Measurements from ENCODE around the gene NKAIN2.

Gene NKAIN2

GRCh38 chr6:123829302-123829953 is 25.8 kb downstream of the NKAIN2 start:
- ChIA-PET CTCF (interaction anchor here (0.7 to 1.4 kb wide), 3 partner anchors 11 to 916 kb away, joined by 3 to 5 read pairs (median 4); no protein-coding TSS in a partner anchor), POLR2A (no interaction called here)
- TF ChIP-seq ZNF549 (tag by site-specific recombination; IDR thresholded peaks at IDR 0.05): no peak
- TF ChIP-seq PRDM10 (tag by site-specific recombination; IDR thresholded peaks at IDR 0.05): peak; percentile 44
- peak; percentile 27; the same call in 1 of the 2 replicates for TF ChIP-seq ZBTB20 (tag by site-specific recombination; IDR thresholded peaks at IDR 0.05)
- no peak for TF ChIP-seq ZSCAN23 (tag by site-specific recombination; IDR thresholded peaks at IDR 0.05)
- TF ChIP-seq ZNF175 (tag by site-specific recombination; IDR thresholded peaks at IDR 0.05): no peak
- TF ChIP-seq ZNF16 (tag by site-specific recombination; IDR thresholded peaks at IDR 0.05; ENCODE audit: low read depth): no peak
- no peak for TF ChIP-seq HOXD13 (CRISPR knock-in tag; IDR thresholded peaks at IDR 0.05; ENCODE audit: borderline replicate concordance)
- TF ChIP-seq ZBTB21 (tag by site-specific recombination; IDR thresholded peaks at IDR 0.05): no peak
- no peak for TF ChIP-seq KLF17 (tag by site-specific recombination; IDR thresholded peaks at IDR 0.05)
- H3K36me3 ChIP-seq (ENCODE audit: control insufficient read depth in 2 of 2, insufficient read depth in 1 of 2, low read length in 2 of 2): no peaks in the 10 kb centered on the region
- no peak overlapping the region for H3K4me3 ChIP-seq (ENCODE audit: low read depth, low read length)
- peaks cover 15% of the 10 kb centered on the region; the same call in 1 of the 2 replicates for H3K4me1 ChIP-seq (ENCODE audit: control insufficient read depth, insufficient read depth, low read length)
- no peaks in the 10 kb centered on the region for H3K9me3 ChIP-seq (ENCODE audit: control insufficient read depth, insufficient read depth, low read depth, low read length)
- H3K27ac ChIP-seq (ENCODE audit: extremely low read depth, low read depth, low read length): no peak overlapping the region

- no peak overlapping the region for H3K4me3 ChIP-seq (ENCODE audit: low read depth, low read length)
- ChIA-PET CTCF (interaction anchor here (1.4 kb wide), 1 partner anchor 11 kb away, joined by 4 read pairs; no protein-coding TSS in a partner anchor), POLR2A (no interaction called here)
- TF ChIP-seq WT1 (tag by site-specific recombination; IDR thresholded peaks at IDR 0.05) (peak; percentile 98), SCRT2 (tag by site-specific recombination; IDR thresholded peaks at IDR 0.05) (peak; percentile 78), OSR2 (tag by site-specific recombination; IDR thresholded peaks at IDR 0.05) (peak; percentile 91), ZNF580 (tag by site-specific recombination; IDR thresholded peaks at IDR 0.05) (0 out of 2 replicates have a peak, but pooled peaks have one; percentile 24), TCF7L2 (IDR thresholded peaks at IDR 0.05; ENCODE audit: borderline replicate concordance, low read depth, low read length) (peak; percentile 97), FEZF1 (tag by site-specific recombination; IDR thresholded peaks at IDR 0.05) (peak; percentile 97), ZNF843 (tag by site-specific recombination; IDR thresholded peaks at IDR 0.05) (peak; percentile 70), ZNF433 (tag by site-specific recombination; IDR thresholded peaks at IDR 0.05; ENCODE audit: low read depth) (no peak), TRIM28 (IDR thresholded peaks at IDR 0.05; ENCODE audit: borderline replicate concordance, low read length) (peak; percentile 91), ZXDB (tag by site-specific recombination; IDR thresholded peaks at IDR 0.05) (0 out of 2 replicates have a peak, but pooled peaks have one; percentile 35), HIC1 (tag by site-specific recombination; IDR thresholded peaks at IDR 0.05) (no peak; the same call in 1 of the 2 replicates), ZBTB44 (tag by site-specific recombination; IDR thresholded peaks at IDR 0.05) (peak; percentile 89), MZF1 (tag by site-specific recombination; IDR thresholded peaks at IDR 0.05; ENCODE audit: borderline replicate concordance) (peak; percentile 88; the same call in 1 of the 2 replicates), ZNF121 (tag by site-specific recombination; IDR thresholded peaks at IDR 0.05) (no peak), ZBTB20 (tag by site-specific recombination; IDR thresholded peaks at IDR 0.05) (no peak), PRDM1 (tag by site-specific recombination; IDR thresholded peaks at IDR 0.05) (peak; percentile 61)
These were observed 26.5 kb downstream of the NKAIN2 start for GRCh38 chr6:123830120-123830519.

More at GRCh38 chr6:123830120-123830519, 26.5 kb downstream of the NKAIN2 start:
- H3K27ac ChIP-seq (ENCODE audit: extremely low read depth, low read depth, low read length): no peak overlapping the region
- no peaks in the 10 kb centered on the region for H3K9me3 ChIP-seq (ENCODE audit: control insufficient read depth, insufficient read depth, low read depth, low read length)
- peaks cover 15% of the 10 kb centered on the region; the same call in 1 of the 2 replicates for H3K4me1 ChIP-seq (ENCODE audit: control insufficient read depth, insufficient read depth, low read length)
- no peaks in the 10 kb centered on the region for H3K36me3 ChIP-seq (ENCODE audit: control insufficient read depth in 2 of 2, insufficient read depth in 1 of 2, low read length in 2 of 2)
